Upper lobe of left lung (tissue), 4 donors: ENCODE measurements around the gene RAI14.

Experiments
- EP300 ChIP-seq, 4 donors: sonication (generic); formaldehyde crosslinking; IDR thresholded peaks; one replicate each; pipeline ENCODE4 v1.5.1; 2017; ENCODE audit warnings: antibody characterized with exemption in 4 of 4, control low read depth in 2 of 4
- TF ChIP-seq, protein P1 (sequence below), 6 experiments: fragments of 450-650 bp in 4 of 6; fragments of 200-600 bp in 2 of 6; sonication (generic) in 2 of 6; IDR thresholded peaks; one replicate each; pipeline ENCODE4 v1.5.1; 2016 to 2019; ENCODE audit warnings: antibody characterized with exemption in 6 of 6

DNA sequence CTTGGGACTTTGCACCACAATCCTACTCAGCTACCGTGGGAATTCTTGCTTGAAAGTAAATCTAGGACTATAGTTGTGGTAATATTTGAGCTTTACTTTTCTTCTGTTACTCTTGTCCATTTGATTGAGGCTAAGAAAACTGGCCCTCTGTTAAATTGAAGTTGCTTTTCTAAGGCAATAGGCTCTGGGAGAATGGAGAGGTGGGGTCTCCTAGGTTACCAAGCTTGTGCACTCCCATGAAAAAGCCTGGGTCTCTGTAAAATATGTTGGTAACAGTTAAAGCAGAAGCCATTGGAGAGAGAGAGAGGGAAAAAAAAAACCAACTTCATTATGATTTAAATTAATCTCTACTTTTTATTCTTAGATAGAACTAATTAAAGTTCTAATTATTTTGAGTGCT is 68.6 kb downstream of the RAI14 start:
- TF ChIP-seq, protein P1, sequence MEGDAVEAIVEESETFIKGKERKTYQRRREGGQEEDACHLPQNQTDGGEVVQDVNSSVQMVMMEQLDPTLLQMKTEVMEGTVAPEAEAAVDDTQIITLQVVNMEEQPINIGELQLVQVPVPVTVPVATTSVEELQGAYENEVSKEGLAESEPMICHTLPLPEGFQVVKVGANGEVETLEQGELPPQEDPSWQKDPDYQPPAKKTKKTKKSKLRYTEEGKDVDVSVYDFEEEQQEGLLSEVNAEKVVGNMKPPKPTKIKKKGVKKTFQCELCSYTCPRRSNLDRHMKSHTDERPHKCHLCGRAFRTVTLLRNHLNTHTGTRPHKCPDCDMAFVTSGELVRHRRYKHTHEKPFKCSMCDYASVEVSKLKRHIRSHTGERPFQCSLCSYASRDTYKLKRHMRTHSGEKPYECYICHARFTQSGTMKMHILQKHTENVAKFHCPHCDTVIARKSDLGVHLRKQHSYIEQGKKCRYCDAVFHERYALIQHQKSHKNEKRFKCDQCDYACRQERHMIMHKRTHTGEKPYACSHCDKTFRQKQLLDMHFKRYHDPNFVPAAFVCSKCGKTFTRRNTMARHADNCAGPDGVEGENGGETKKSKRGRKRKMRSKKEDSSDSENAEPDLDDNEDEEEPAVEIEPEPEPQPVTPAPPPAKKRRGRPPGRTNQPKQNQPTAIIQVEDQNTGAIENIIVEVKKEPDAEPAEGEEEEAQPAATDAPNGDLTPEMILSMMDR (IDR thresholded peaks at IDR 0.05), result no peak
- TF ChIP-seq EP300 (IDR thresholded peaks at IDR 0.05), result no peak
